ENCODE measurements around the gene IL21.

The IL21 gene

DNA sequence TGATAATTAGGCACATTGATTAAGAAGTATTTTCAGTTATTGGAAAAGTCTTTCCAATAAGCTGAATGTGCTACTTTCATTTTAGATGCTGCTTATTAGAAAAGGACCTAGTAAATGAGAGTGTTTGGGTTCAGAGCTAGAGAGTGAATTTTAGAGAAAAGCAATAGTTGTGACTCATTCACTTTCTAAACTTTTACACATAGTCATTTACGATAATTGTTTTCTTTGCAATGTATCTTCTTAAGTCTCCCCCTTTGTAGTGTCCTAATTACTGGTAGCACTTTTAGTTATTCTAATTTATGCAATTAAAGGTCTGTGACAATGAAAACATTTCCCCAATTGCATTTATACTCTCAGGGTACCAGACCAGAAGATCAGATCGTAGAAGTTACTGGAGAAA, 1.3 kb downstream of the IL21 start:
- H3K4me3 ChIP-seq (replicated peaks in 1 of 2; ENCODE audit: low read depth in 2 of 2, low read length in 2 of 2), result no peak overlapping the region
- TF ChIP-seq, protein P1, sequence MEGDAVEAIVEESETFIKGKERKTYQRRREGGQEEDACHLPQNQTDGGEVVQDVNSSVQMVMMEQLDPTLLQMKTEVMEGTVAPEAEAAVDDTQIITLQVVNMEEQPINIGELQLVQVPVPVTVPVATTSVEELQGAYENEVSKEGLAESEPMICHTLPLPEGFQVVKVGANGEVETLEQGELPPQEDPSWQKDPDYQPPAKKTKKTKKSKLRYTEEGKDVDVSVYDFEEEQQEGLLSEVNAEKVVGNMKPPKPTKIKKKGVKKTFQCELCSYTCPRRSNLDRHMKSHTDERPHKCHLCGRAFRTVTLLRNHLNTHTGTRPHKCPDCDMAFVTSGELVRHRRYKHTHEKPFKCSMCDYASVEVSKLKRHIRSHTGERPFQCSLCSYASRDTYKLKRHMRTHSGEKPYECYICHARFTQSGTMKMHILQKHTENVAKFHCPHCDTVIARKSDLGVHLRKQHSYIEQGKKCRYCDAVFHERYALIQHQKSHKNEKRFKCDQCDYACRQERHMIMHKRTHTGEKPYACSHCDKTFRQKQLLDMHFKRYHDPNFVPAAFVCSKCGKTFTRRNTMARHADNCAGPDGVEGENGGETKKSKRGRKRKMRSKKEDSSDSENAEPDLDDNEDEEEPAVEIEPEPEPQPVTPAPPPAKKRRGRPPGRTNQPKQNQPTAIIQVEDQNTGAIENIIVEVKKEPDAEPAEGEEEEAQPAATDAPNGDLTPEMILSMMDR (IDR thresholded peaks at IDR 0.05; ENCODE audit: low read depth, low read length), result no peak
- no peak for DNase-seq (ENCODE audit: low read depth in 2 of 2)

DNA sequence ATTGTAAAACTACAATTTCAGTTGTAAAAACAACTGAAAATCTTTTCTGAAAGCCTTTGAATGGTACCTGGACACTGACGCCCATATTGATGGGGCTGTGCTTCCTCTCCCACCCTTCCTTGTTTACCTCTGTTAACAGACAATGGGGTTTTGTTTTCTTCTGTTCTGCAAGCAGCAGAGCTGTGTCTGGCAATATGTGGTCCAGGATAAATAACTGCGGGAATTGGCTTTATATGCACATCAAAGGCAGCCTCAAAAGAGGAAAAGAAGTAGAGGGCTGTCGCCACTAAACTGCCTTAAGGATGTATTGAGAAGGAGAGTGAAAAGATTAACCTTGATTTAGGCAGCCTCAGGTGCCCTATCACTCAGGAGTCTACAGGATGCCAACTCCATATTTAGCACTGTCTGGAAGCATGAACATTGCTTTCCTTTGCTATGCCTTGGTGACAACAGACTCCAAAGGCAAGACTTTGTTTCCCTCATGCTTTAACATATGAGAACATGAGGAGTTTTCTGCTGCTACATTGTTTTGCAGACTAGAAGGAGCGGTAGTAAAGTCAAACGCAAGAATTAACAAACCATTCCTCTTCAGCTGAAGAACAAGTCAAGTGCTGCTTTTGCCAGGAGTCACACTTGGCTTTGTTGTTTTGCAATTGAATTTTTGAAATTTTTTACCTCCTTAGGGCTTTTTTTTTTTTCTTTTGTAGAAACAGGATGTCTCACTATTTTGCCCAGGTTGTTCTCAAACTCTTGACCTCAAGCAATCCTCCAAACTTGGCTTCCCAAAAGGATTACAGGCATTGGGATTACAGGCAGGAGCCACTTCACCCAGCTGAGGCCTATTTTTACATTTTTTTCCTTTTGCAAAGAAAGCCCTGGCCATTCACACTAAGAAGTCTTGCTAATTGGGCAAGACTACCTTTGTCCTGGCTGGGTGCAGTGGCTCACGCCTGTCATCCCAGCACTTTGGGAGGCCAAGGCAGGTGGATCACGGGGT, 3.0 kb downstream of the IL21 start:
- DNase-seq (ENCODE audit: low read depth in 2 of 2), result peak; percentile 15 to 32
- TF ChIP-seq, protein P1 (IDR thresholded peaks at IDR 0.05; ENCODE audit: low read depth, low read length), result no peak
- no peak overlapping the region for H3K4me3 ChIP-seq (replicated peaks in 1 of 2; ENCODE audit: low read depth in 2 of 2, low read length in 2 of 2)

DNA sequence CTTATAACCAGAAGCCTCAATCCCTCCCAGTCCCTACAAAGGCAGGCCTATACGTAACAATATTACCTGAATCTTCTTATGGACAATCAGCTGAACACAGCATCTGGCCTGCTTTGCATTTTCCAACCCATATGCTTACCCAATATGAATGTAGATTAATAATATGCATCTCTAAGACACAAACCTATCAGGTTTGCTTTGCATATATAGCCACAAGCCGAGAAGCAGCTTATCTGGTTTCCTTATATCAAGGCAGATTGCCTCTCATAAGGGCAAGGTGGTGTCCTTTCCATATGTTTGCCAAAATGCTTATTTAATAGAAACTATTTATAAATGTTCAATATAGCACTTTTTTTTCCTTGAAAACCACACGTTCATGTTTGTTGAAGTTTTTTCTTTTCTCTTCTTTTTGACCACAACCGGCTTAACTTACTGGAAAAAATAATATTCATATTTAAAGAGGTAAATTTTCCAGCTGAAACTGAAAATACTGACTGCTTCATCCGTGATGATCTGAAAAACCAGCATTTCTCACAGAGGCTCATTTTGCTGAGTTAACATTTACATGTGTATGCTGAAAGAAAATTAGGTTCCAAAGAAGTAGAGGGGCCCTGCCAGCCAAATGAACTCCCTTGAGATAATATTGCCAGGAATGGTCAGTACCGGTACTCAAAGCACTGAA, 3.8 kb downstream of the IL21 start:
- TF ChIP-seq, protein P1 (IDR thresholded peaks at IDR 0.05; ENCODE audit: low read depth, low read length), result no peak
- no peak for DNase-seq (ENCODE audit: low read depth in 2 of 2)
- H3K4me3 ChIP-seq (replicated peaks in 1 of 2; ENCODE audit: low read depth in 2 of 2, low read length in 2 of 2), result no peak overlapping the region

DNA sequence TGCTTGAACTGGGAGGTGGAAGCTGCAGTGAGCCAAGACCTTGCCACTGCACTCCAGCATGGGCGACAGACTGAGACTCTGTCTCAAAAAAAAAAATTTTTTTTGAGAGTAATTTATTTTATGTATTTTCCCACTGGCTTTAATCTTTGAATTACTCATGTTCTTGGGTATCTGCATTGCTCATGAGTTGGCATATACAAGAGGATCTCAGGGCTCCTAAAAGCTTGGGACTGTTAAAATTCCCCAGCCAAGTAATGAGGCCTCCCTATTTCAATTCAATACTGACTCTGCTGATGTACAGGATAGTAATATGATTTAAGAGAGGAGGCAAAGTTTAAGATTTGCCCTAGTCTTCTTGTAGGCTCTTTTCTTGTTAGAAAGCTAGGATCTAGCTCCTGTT, 6.2 kb downstream of the IL21 start:
- peak in 1 of 2 donors; percentile 8 for DNase-seq (ENCODE audit: low read depth in 2 of 2)
- H3K4me3 ChIP-seq (replicated peaks in 1 of 2; ENCODE audit: low read depth in 2 of 2, low read length in 2 of 2), result no peak overlapping the region
- TF ChIP-seq, protein P1 (IDR thresholded peaks at IDR 0.05; ENCODE audit: low read depth, low read length), result no peak

DNA sequence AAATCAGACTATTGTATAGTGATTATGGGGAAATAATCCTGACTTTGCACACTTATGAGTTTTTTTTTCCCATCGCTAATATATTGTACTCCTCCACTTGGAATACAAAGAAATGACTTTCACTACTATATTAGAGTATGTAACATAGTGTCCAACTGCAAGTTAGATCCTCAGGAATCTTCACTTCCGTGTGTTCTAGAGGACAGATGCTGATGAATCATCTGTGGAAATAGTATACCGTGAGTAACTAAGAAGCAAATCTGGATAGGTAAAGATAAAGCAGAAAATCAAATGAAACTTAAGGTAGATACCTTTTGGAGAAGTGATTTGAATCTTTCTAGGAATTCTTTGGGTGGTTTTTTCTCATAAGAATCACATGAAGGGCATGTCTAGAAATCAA, 8.3 kb downstream of the IL21 start:
- TF ChIP-seq, protein P1 (IDR thresholded peaks at IDR 0.05; ENCODE audit: low read depth, low read length), result no peak
- H3K4me3 ChIP-seq (replicated peaks in 1 of 2; ENCODE audit: low read depth in 2 of 2, low read length in 2 of 2), result no peak overlapping the region
- peak in 1 of 2 donors; percentile 37 for DNase-seq (ENCODE audit: low read depth in 2 of 2)

DNA sequence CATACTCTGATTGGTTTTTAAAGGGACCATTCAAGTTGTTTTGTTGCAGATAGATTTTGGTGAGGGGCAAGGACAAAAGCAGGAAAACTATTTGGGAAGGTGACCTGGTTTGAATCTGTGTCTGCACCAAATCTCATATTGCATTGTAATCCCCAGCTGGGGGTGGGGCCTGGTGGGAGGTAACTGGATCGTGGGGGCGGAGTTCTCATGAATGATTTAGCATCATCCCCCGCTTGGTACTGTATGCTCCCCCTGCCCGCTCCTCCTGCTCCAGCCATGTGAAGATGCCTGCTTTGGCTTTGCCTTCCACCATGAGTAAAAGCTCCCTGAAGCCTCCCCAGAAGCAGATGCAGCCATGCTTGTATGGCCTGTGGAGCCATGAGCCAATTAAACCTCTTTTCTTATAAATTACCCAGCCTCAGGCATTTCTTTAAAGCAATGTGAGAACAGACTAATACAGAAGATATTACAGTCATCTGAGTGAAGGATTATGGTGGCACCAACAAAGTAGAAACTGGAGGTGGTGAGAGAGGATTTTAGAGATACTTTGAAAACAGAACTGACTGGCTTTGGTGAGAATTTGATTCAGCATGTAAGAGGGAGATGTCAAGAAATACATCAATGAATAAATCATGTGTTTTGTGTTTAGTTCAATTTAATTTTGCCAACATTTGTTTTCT, 14.4 kb downstream of the IL21 start:
- TF ChIP-seq, protein P1 (IDR thresholded peaks at IDR 0.05; ENCODE audit: low read depth, low read length), result no peak
- DNase-seq (ENCODE audit: low read depth in 2 of 2), result no peak
- H3K4me3 ChIP-seq (replicated peaks in 1 of 2; ENCODE audit: low read depth in 2 of 2, low read length in 2 of 2), result no peak overlapping the region
